ENCODE data around the gene CLEC10A. TPM values are rescaled to one million over a fixed set of nuclear protein-coding genes. Genes with fewer than 3 reads are reported as not detected.

Gene CLEC10A
- total RNA-seq, 2 experiments from 2014 or later = not detected

- Histone ChIP-seq H4K20me1 (ENCODE audit: insufficient read depth, low read length) (no peaks in the 10 kb centered on the region), H3K79me2 (ENCODE audit: insufficient read depth, low read depth, low read length) (no peaks in the 10 kb centered on the region), H3K9me2 (ENCODE audit: insufficient read depth, low read length) (no peaks in the 10 kb centered on the region), H3K9me3 (ENCODE audit: low read length) (no peaks in the 10 kb centered on the region), H2AFZ (ENCODE audit: low read length) (no peak overlapping the region), H3K4me2 (ENCODE audit: low read length) (no peak overlapping the region), H3K4me3 (ENCODE audit: low read depth, low read length, poor library complexity, severe bottlenecking) (no peak overlapping the region), H3K4me1 (ENCODE audit: insufficient read depth, low read length, poor library complexity, severe bottlenecking) (no peaks in the 10 kb centered on the region), H3K36me3 (ENCODE audit: insufficient read depth, low read length) (no peaks in the 10 kb centered on the region), H3K27ac (ENCODE audit: low read depth, low read length, poor library complexity, severe bottlenecking) (no peak overlapping the region)
- no peak for DNase-seq (ENCODE audit: low spot score)
- BruUV-seq (replicated peaks) = no TSS peak
- ChIA-PET CTCF (ENCODE audit: unreplicated experiment) (interaction anchor here (0.6 kb wide), 1 partner anchor 347 kb away, joined by 3 read pairs; no protein-coding TSS in a partner anchor), POLR2A (no interaction called here)
- TF ChIP-seq EZH2phosphoT487 (IDR thresholded peaks at IDR 0.05; ENCODE audit: borderline replicate concordance, low read depth, low read length) (no peak), CTCF (conservative IDR thresholded peaks at IDR 0.05; ENCODE audit: low read length) (no peak)
- intact Hi-C loops (cut with micrococcal nuclease; ENCODE audit: unreplicated experiment) = no loop called here
Measured at GRCh38 chr17:7080456-7081041, 498 bp upstream of the CLEC10A start.

GRCh38 chr17:7078711-7079110 is 1.3 kb downstream of the CLEC10A start:
- no peak for DNase-seq (ENCODE audit: low spot score)
- Histone ChIP-seq H3K9me2 (ENCODE audit: insufficient read depth, low read length) (no peaks in the 10 kb centered on the region), H2AFZ (ENCODE audit: low read length) (no peak overlapping the region), H4K20me1 (ENCODE audit: insufficient read depth, low read length) (no peaks in the 10 kb centered on the region), H3K4me2 (ENCODE audit: low read length) (no peak overlapping the region), H3K79me2 (ENCODE audit: insufficient read depth, low read depth, low read length) (no peaks in the 10 kb centered on the region), H3K4me3 (ENCODE audit: low read depth, low read length, poor library complexity, severe bottlenecking) (no peak overlapping the region), H3K27ac (ENCODE audit: low read depth, low read length, poor library complexity, severe bottlenecking) (no peak overlapping the region), H3K36me3 (ENCODE audit: insufficient read depth, low read length) (no peaks in the 10 kb centered on the region), H3K4me1 (ENCODE audit: insufficient read depth, low read length, poor library complexity, severe bottlenecking) (no peaks in the 10 kb centered on the region), H3K9me3 (ENCODE audit: low read length) (no peaks in the 10 kb centered on the region)
- ChIA-PET POLR2A (interaction anchor here (0.6 kb wide), 1 partner anchor 90 kb away, joined by 5 read pairs; no protein-coding TSS in a partner anchor), CTCF (ENCODE audit: unreplicated experiment) (no interaction called here)
- TF ChIP-seq CTCF (conservative IDR thresholded peaks at IDR 0.05; ENCODE audit: low read length) (no peak), EZH2phosphoT487 (IDR thresholded peaks at IDR 0.05; ENCODE audit: borderline replicate concordance, low read depth, low read length) (no peak)
- intact Hi-C loops (cut with micrococcal nuclease; ENCODE audit: unreplicated experiment) = no loop called here
- no TSS peak for BruUV-seq (replicated peaks)

- no peaks in the 10 kb centered on the region for H3K9me2 ChIP-seq (ENCODE audit: insufficient read depth, low read length)
- no peaks in the 10 kb centered on the region for H3K4me1 ChIP-seq (ENCODE audit: insufficient read depth, low read length, poor library complexity, severe bottlenecking)
- no peaks in the 10 kb centered on the region for H4K20me1 ChIP-seq (ENCODE audit: insufficient read depth, low read length)
- CTCF ChIA-PET (ENCODE audit: unreplicated experiment) = no interaction called here
- no peak for DNase-seq (ENCODE audit: low spot score)
- TF ChIP-seq CTCF (conservative IDR thresholded peaks at IDR 0.05; ENCODE audit: low read length) (no peak), EZH2phosphoT487 (IDR thresholded peaks at IDR 0.05; ENCODE audit: borderline replicate concordance, low read depth, low read length) (no peak)
- no peak overlapping the region for H2AFZ ChIP-seq (ENCODE audit: low read length)
- intact Hi-C loops (cut with micrococcal nuclease; ENCODE audit: unreplicated experiment) = no loop called here
- H3K79me2 ChIP-seq (ENCODE audit: insufficient read depth, low read depth, low read length) = no peaks in the 10 kb centered on the region
- H3K27ac ChIP-seq (ENCODE audit: low read depth, low read length, poor library complexity, severe bottlenecking) = no peak overlapping the region
- H3K36me3 ChIP-seq (ENCODE audit: insufficient read depth, low read length) = no peaks in the 10 kb centered on the region
- BruUV-seq (replicated peaks) = no TSS peak
- POLR2A ChIA-PET = no interaction called here
- H3K4me2 ChIP-seq (ENCODE audit: low read length) = no peak overlapping the region
- H3K4me3 ChIP-seq (ENCODE audit: low read depth, low read length, poor library complexity, severe bottlenecking) = no peak overlapping the region
- H3K9me3 ChIP-seq (ENCODE audit: low read length) = no peaks in the 10 kb centered on the region
Measured at GRCh38 chr17:7077911-7078546, 2.0 kb downstream of the CLEC10A start.

Data from OCI-LY7 (cell line).